Right lobe of liver (tissue), 6 donors: ENCODE results near the gene PIGZ. TPM values are rescaled to one million over a fixed set of nuclear protein-coding genes. Genes with fewer than 3 reads are reported as not detected.

Experiments used
- ATAC-seq, 4 donors: fragments of 200-7000 bp; cut with Tn5 transposase; one replicate each; pipeline ENCODE4 v1.9.1; 2020; ENCODE audit warnings: mild to moderate bottlenecking in 4 of 4, moderate library complexity in 4 of 4
- DNase-seq, 3 donors: peaks; one replicate each; pipeline ENCODE4 v3.0.0-alpha.2; 2020
- H3K27ac ChIP-seq, 3 donors: fragments of 200-600 bp; one replicate each; pipeline ENCODE4 v1.8.0; 2022
- H3K27me3 ChIP-seq, 2 donors: fragments of 200-600 bp; one replicate each; pipeline ENCODE4 v1.8.0; 2022
- H3K36me3 ChIP-seq, 4 donors: fragments of 200-600 bp; sonication (generic) in 1 of 4; one replicate each; pipeline versions ENCODE4 v1.5.1 to v1.8.0; 2017 to 2022; ENCODE audit warnings: control low read depth in 1 of 4
- H3K4me1 ChIP-seq, 4 donors: fragments of 200-600 bp; sonication (generic) in 1 of 4; one replicate each; pipeline versions ENCODE4 v1.5.1 to v1.8.0; 2017 to 2022; ENCODE audit warnings: control low read depth in 1 of 4
- H3K4me3 ChIP-seq, 3 donors: fragments of 200-600 bp; one replicate each; pipeline ENCODE4 v1.8.0; 2022
- H3K9me3 ChIP-seq, 4 donors: fragments of 200-600 bp; sonication (generic) in 1 of 4; one replicate each; pipeline versions ENCODE4 v1.5.1 to v1.8.0; 2017 to 2022; ENCODE audit warnings: control low read depth in 1 of 4
- CTCF ChIP-seq, 4 donors: fragments of 200-600 bp in 3 of 4; fragments of 450-650 bp in 1 of 4; IDR thresholded peaks; one replicate each; pipeline versions ENCODE4 v1.5.1 to v1.8.0; 2016 to 2022; ENCODE audit warnings: antibody characterized with exemption in 4 of 4, mild to moderate bottlenecking in 2 of 4
- POLR2A ChIP-seq: fragments of 450-650 bp; IDR thresholded peaks from one replicate; pipeline ENCODE4 v1.6.1; 2017; ENCODE audit warnings: antibody characterized with exemption, mild to moderate bottlenecking
- WGBS: methylation state at CpG from one replicate; pipeline ENCODE4 v1.1.6; 2018; ENCODE audit warnings: low coverage, low lambda C conversion rate; ENCODE audit not compliant: insufficient coverage; ENCODE audit errors: missing lambda C conversion rate; 5-methylcytosine and 5-hydroxymethylcytosine counted together
- intact Hi-C, 2 donors: fragments of 100-400 bp; cut with DNase I; formaldehyde crosslinking; loops; one replicate each; pipeline versions ENCODE4 v1.11.2 to v1.14.1; 2022
- total RNA-seq, 6 experiments: library from RNA; depleted of rRNA in 2 of 6; stranded (reverse); fragments of >200 nt in 2 of 6; fragmentation: NEBNext Ultra II Directional in 3 of 6; extraction: Animal tissue kit (Norgen Biotek cat#: 25700) in 3 of 6; gene quantifications; one replicate each; pipeline versions ENCODE4 v1.1.0 to v1.2.4, GENCODE V29; 2016 to 2023
- donor health status: DM: no; HTN: yes; CAD: no.
- donor health status: DM: no; HTN: no; CAD: no.
- donor health status: DM: no; HTN: no; CAD: no.
- donor health status: DM: no; HTN: yes; CAD: no.
- donor health status: DM: no; HTN: yes; CAD: no.

Gene PIGZ
- total RNA-seq, 6 experiments from 2014 or later, result 1.2 to 2.8 (median 2.4) TPM

DNA sequence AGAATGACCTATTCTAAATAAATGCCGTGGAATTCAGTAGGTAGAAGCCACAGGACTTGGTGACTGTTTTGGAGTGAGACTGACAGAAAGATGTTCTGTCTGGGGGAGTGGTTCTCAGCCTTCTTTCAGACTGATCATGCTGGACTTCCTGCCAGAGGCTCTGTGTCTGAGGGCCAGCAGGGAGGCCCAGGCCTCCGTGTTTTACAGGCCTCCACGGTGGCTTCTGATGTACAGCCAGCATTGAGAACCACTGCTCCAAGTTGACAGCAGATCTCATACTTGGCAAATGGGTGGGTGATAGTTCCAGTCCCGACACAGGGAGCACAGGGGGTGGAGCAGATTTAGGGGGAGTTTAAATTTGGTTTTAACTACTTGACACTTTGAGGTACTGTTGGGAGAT lies 6.7 kb upstream of the PIGZ start:
- intact Hi-C loops, result no loop called here
- H3K4me3 ChIP-seq, result no peak overlapping the region
- no peaks in the 10 kb centered on the region for H3K9me3 ChIP-seq
- DNase-seq, result no peak
- no peaks in the 10 kb centered on the region for H3K4me1 ChIP-seq
- no peak overlapping the region for H3K27ac ChIP-seq
- 78% methylated on average over 2 of the region's 4 CpGs for WGBS
- no peak for ATAC-seq
- no peaks in the 10 kb centered on the region for H3K36me3 ChIP-seq
- TF ChIP-seq POLR2A (no peak), CTCF (IDR thresholded peaks at IDR 0.05) (no peak)
- no peaks in the 10 kb centered on the region for H3K27me3 ChIP-seq

DNA sequence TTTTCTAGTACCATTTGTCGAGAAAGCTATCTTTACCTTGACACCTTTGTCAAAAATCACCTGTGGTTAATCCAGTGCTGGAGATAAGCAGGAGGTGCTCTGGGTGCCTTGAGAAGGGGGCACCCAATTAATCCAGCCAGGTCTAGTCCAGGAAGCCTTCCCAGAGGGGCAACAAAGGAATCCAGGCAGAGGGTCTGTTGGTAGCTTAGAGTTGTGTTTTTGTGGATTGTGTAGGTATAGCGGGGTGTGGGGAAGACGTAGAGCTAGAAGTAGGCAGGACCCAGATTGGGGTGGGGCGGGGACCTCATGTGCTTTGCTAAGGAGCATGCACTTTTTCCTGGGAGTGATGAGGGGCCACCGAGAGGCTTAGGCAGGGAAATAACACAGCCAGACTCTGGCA lies 6.0 kb upstream of the PIGZ start:
- no peak overlapping the region for H3K4me3 ChIP-seq
- TF ChIP-seq POLR2A (no peak), CTCF (IDR thresholded peaks at IDR 0.05) (no peak)
- H3K36me3 ChIP-seq, result no peaks in the 10 kb centered on the region
- H3K4me1 ChIP-seq, result no peaks in the 10 kb centered on the region
- WGBS, result 74% methylated on average over 4 of the region's 5 CpGs
- ATAC-seq, result no peak
- no peaks in the 10 kb centered on the region for H3K27me3 ChIP-seq
- H3K9me3 ChIP-seq, result no peaks in the 10 kb centered on the region
- H3K27ac ChIP-seq, result no peak overlapping the region
- no peak for DNase-seq
- intact Hi-C loops, result no loop called here

GRCh38 chr3:196971094-196971698 lies 2.6 kb upstream of the PIGZ start:
- no peak overlapping the region for H3K27ac ChIP-seq
- no peak overlapping the region for H3K4me3 ChIP-seq
- WGBS, result 80% methylated on average over 5 of the region's 7 CpGs
- peaks cover 0 to 6% (median 0%) of the 10 kb centered on the region in 4 donors for H3K4me1 ChIP-seq
- H3K36me3 ChIP-seq, result no peaks in the 10 kb centered on the region
- H3K27me3 ChIP-seq, result no peaks in the 10 kb centered on the region
- TF ChIP-seq CTCF (IDR thresholded peaks at IDR 0.05) (no peak), POLR2A (no peak)
- H3K9me3 ChIP-seq, result no peaks in the 10 kb centered on the region
- DNase-seq, result no peak
- no peak for ATAC-seq
- intact Hi-C loops, result no loop called here

DNA sequence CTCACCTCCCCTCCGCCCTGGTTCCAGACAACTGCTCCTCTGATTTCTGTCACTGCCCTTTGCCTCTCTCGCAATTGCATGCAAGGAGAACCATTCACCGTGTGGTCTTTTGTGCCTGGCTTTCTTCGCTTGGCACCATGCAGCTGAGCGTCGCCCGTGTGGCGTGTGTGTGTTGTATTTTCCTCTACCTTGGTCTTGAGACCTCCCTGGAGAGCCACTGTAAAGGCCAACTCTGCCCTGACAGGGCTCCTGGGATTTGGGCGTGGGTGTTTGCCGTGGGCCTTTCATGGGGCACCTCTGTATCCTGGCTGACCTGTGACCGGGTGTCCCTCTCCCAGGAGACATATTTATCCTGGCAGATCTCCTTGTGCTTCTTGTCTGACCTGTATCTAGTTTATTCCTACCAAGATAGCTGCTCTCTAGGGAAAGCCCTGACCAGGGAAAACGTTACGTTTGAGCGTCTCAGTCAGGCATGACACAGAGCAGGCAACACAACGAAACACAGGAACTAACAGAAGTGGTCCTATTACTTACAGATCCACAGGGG lies 2.0 kb upstream of the PIGZ start:
- ATAC-seq (no peak), DNase-seq (no peak)
- H3K36me3 ChIP-seq, result no peaks in the 10 kb centered on the region
- H3K9me3 ChIP-seq, result no peaks in the 10 kb centered on the region
- H3K4me3 ChIP-seq, result no peak overlapping the region
- no peaks in the 10 kb centered on the region for H3K27me3 ChIP-seq
- WGBS, result 61% methylated on average over 8 of the region's 15 CpGs
- no peak overlapping the region for H3K27ac ChIP-seq
- H3K4me1 ChIP-seq, result peaks cover 0 to 6% (median 0%) of the 10 kb centered on the region in 4 donors
- TF ChIP-seq CTCF (IDR thresholded peaks at IDR 0.05) (no peak), POLR2A (no peak)
- intact Hi-C loops, result no loop called here
